GM08714 (cell line): ENCODE data around the gene ERC2.

Experiments
- H3K4me3 ChIP-seq: fragments of 200-500 bp; sonication (Bioruptor generic); 2 replicates; pipeline ENCODE4 v1.5.1; 2014; ENCODE audit warnings: mild to moderate bottlenecking, low read length, inconsistent platforms
- ZNF274 ChIP-seq: IDR thresholded peaks from 2 replicates; pipeline ENCODE4 v1.6.1; 2012; ENCODE audit warnings: mild to moderate bottlenecking, low read depth, low read length

The ERC2 gene

DNA sequence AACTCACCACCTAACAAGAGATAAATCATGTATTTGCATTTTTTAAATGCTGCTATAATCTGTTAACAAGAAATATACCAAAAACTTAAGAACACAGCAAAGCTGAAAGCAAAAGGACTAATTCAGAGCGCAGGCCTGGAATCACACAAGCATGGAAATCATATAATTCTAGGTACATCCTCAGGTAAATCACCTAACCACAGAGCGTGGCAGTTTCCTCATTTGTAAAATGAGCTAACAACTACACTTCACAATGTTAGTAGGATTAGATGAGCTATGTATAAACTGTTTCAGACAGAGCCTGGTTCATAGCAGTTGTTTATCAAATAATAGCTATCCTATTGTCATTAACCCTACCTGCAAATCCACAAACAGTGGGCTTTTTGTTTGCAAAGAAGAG is 146.4 kb downstream of the ERC2 start:
- H3K4me3 ChIP-seq, result no peak overlapping the region
- TF ChIP-seq ZNF274, result no peak

DNA sequence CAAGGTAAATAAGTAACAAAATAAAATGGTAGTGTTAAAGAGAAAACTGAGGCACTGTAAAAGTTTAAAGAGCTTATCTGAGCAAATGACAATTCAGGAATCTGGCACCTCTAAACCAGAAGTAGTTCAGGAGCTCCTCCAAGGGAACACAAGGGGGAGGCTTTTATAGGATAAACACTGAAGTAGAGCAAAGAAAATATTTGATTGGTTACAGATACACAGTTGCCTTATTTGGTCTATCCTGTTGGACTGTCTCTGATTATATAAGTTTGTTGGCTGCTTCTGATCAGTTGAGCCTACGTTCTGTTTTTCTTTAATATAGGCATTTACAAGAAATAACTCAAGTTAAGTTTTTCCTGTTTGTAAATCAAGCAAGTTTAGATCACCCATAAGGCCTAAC is 146.9 kb downstream of the ERC2 start:
- no peak overlapping the region for H3K4me3 ChIP-seq
- no peak for TF ChIP-seq ZNF274

DNA sequence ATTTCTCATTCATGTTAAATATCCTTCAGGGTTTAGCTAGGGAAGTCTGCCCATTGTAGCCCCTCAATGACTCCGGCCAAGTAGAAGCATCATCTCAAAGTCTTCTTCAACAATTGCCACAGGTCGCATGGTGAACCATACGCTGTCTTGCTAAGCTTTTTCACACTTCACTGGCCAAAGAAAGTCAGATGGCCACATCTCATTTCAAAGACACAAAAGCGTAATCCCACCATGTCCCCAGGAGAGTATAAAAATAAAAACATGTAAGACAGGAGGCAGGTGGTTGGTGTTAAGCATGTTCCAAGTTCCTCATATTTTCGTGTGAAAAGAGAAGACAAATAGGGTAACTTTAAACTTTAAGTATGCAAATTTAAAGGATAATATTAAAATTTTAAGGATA is 147.4 kb downstream of the ERC2 start:
- TF ChIP-seq ZNF274, result no peak
- no peak overlapping the region for H3K4me3 ChIP-seq

DNA sequence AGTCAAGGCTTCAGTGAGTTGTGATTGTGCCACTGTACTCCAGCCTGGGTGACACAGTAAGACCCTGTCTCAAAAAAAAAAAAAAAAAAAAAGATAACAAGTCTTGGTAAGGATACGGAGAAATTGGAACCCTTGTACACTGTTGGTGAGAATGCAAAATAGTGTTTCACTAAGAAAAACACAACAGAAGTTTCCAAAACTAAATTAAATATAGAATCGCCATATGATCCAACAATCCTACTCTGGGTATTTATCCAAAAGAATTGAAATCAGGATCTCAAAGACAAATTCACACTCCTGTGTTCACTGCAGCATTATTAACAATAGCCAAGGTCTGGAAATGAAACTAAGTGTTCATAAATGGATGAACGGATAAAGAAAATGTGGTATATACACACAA is 149.4 kb downstream of the ERC2 start:
- TF ChIP-seq ZNF274, result no peak
- no peak overlapping the region for H3K4me3 ChIP-seq

DNA sequence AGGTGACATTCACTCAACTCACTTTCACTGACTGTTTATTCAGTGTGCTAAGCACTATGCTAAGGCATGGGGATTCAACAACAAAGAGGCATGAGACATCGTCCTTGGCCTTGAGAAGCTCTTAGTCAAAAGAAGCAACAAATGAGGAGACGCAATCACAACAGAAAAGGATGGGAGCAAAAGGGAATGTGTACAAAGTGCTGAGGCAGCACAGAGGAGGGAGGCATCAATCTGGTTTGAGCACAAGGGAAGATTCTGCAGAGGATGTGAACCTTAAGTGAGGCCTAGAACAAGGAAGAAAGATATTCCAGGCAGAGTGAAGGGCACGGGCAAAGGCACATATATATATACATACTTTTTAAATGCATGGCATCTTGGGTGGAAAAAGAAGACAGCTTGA is 151.3 kb downstream of the ERC2 start:
- no peak for TF ChIP-seq ZNF274

DNA sequence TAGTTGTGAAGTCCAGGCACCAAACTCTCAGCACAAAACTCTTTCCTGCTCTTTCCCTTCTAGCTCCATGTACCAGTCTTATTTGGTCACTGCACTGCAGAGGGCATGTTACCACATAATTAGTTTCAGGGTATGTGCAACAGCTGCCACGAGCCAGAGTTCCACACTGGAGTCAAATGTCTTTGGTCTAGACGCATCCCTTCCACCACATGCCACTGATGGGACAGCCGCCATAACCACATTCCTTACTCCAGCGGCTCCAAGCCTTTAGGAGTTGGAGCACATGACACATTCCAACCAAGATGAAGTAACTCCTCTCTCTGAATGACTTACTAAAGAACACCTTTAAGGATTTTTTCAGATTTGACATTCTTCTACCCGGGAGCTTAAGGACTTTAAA is 153.4 kb downstream of the ERC2 start:
- H3K4me3 ChIP-seq, result no peak overlapping the region

More for the DNA sequence above, 151.3 kb downstream of the ERC2 start:
- no peak overlapping the region for H3K4me3 ChIP-seq

DNA sequence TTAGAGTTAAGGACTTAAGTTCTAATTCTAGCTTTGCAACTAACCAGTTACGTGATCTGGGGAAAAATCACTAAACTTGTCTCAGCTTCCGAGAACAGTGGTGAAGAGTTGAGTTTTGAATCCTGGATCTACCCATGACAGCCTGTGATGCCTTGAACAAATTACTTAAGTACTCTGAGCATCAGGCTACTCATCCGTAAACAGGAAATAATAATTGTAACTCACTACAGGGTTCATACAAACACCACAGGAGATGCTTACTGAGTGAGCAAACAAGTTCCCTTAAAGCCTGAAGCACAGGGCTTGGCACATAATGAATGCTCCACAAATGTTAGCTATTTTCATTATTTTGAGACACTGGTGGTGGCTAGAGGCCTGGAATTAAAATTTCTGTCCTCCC is 158.8 kb downstream of the ERC2 start:
- TF ChIP-seq ZNF274, result no peak
- H3K4me3 ChIP-seq, result no peak overlapping the region

More for the DNA sequence above, 153.4 kb downstream of the ERC2 start:
- no peak for TF ChIP-seq ZNF274

DNA sequence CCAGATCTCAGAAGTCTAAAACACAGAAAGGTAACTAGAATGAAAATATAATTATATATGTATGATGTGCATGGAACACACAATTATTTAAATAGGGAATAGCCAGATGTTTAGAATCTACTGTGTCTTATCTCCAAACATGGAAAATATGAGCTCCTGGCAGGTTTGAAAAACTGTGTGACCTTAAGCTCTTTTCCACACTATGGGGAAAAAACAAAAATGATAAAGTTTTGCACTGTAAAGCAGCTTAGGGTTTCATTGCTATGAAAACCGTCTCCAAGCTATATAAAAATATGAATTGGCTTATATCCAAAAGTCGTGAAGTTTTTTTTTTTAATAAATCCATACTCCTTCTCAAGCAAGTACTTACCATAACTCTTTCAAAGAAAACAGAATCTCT is 159.8 kb downstream of the ERC2 start:
- H3K4me3 ChIP-seq, result no peak overlapping the region
- TF ChIP-seq ZNF274, result no peak

DNA sequence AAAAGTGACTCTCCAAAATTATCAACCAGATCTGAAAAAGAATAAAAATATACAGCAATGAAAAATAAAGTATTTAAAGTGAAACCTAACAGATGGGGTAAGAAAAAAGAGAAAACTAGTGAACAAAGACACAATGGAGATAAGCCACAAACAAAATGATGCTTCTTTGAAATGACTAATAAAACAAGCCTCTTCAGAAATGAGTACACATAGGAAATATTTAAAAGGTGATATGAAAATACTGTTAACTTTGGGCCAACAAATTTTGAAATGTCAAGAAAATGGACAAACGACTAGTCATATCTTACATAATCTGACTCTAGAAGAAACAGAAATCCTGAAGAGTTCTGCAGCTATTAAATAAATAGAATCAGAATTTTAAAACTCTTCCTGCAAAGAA is 164.2 kb downstream of the ERC2 start:
- no peak overlapping the region for H3K4me3 ChIP-seq
- TF ChIP-seq ZNF274, result no peak

DNA sequence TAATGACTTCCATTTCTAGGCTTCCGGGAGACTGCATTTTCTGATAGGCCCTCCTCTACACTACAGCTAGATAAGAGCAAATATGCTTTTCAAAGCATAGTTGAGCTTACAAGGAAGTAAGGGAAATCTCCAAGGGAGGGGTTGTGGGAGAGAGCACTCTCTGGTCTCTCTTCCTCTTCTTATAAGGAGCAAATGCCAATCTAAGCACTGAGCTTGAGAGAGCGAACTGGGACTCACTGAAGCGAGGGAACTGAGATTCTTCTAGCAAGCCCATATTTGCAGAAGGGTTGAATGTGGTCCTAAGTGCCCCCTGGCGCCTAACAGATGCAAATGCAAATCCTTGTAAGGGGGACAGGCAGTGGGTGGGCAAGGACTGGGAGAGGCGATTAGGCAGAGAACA is 164.8 kb downstream of the ERC2 start:
- H3K4me3 ChIP-seq, result no peak overlapping the region
- no peak for TF ChIP-seq ZNF274

DNA sequence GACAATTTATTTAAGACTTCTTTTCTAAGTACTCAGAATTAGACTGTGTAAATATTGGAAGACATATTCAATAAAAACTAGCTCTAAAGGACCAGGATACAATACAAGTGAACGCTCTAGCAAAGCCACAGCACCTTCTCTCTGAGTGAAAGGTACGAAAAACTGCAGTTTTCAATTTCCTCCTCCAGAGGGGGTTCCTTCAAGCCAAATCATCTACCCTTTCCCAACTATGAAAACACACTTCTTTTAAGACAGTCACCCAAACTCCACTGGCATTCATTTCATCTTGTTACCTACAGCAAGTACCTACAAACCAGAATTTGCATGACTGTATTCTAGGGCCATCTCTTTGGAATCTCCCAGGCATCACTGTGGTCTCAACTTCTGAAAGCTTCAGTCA is 165.8 kb downstream of the ERC2 start:
- TF ChIP-seq ZNF274, result no peak
- H3K4me3 ChIP-seq, result no peak overlapping the region

DNA sequence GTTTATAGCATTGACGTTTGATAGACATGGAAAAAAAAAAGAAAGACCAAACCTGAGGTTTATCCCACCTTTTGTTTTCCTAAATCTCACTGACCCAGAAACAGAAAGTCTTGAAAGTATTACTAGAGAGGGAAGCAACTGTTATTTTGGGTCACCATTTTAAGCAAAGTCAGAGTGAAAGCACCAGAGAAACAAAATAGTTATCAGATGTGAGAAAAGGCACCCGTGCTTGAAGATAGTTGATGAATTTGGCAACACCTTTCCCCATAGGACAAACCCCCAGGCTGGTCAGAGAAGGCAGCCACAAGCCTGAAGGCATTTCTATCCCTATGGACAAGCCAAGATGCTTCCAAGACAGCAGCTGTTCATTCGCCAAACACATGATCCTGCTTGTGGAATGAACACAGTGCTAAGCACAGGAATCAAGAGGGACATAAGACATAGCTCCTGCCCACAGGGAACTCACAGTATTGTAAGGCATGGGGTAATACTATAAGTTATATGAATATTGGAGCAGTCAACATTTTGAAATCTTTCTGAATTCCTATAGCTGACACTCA is 170.9 kb downstream of the ERC2 start:
- no peak for TF ChIP-seq ZNF274
- no peak overlapping the region for H3K4me3 ChIP-seq

DNA sequence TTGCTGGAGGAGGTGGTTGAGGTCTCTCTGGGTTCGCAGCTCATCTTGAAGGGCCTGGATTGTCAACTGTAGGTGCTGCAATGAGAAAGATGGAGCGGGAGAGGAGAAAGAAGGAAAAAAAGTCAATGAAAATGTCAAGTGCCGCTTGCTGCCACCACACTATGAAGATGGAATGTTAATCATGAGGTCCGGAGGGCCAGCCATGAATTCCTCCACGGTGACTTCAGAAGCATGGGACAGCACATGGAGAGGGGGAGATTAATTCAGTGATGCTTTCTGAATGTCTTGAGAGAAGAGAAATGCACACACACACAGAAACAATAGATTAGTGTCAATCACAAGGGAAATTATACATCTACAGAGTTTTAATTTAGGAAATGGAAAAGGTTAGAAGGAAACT is 171.9 kb downstream of the ERC2 start:
- H3K4me3 ChIP-seq, result no peak overlapping the region
- TF ChIP-seq ZNF274, result no peak

DNA sequence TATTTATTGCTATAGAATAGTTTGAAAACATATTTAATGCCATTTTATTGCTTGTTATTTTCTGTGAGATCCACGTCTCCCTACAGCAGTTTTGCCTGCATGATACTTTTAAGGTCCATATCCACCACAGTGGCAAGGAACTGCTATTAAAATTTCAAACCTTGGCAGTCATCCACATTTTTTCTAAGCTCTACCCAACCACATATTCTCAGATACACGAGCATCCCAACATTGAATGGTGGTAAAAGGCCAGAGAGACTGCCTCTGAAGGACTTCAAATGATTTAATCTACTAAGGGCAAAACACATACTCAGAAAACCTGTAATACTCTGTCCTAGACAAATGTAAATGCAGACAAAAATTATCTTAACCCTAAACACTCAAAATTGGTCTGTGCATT is 173.1 kb downstream of the ERC2 start:
- no peak for TF ChIP-seq ZNF274
- no peak overlapping the region for H3K4me3 ChIP-seq

DNA sequence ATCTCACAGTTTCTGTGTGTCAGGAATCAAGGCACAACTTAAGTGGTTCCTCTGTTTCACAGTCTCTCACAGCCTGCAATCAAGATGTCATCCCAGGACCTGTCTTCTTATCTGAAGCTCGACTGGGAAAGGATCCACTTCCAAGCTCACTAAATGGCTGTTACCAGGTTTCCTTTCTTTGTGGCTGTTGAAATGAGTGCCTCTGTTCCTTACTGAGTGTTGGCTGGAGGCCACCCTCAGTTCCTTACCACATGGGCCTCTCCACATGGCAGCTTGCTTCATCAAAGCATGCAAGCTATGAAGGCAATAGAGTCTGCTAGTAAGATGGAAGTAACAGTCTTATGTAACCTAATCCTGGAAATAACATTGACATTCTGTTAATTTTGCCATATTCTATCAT is 174.0 kb downstream of the ERC2 start:
- no peak overlapping the region for H3K4me3 ChIP-seq
- TF ChIP-seq ZNF274, result no peak

DNA sequence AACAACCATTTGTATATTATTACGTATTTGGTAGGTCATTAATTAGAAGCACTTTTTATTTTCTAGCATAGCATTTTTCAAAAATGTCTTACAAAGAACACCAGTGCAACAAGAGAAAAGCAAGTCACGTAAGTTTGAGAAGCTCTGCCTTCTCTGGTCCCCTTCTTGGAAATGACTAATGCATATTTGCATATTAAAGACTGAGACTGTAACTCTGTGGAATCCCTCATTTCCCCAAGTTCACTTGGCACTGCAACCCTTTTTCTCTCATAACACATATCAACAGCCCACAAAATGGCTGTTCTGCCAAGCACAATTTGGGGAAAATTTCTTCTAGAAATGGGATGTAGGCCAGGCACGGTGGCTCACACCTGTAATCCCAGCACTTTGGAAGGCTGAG is 176.3 kb downstream of the ERC2 start:
- TF ChIP-seq ZNF274, result no peak
- no peak overlapping the region for H3K4me3 ChIP-seq
